Muscle of leg (tissue), 11 donors: ENCODE measurements around the gene OR8S1. TPM values are rescaled to one million over a fixed set of nuclear protein-coding genes. Genes with fewer than 3 reads are reported as not detected.
"Not testable (repeated sequence)": the region's sequence is repeated elsewhere in the genome, so short reads cannot be mapped to it uniquely, and the experiment has no call there.

ENCODE experiments used
- DNase-seq: peaks from one replicate; pipeline ENCODE4 v3.0.0; 2013
- H3K27ac ChIP-seq: one replicate; pipeline ENCODE4 v1.5.1; 2013; ENCODE audit warnings: mild to moderate bottlenecking, low read length, control low read depth
- H3K27me3 ChIP-seq: one replicate; pipeline ENCODE4 v1.6.1; 2013; ENCODE audit warnings: low read length; ENCODE audit not compliant: control insufficient read depth, insufficient read depth
- H3K36me3 ChIP-seq: one replicate; pipeline ENCODE4 v1.6.1; 2013; ENCODE audit warnings: low read length; ENCODE audit not compliant: control insufficient read depth, insufficient read depth
- H3K4me1 ChIP-seq: one replicate; pipeline ENCODE4 v1.6.1; 2013; ENCODE audit warnings: low read length; ENCODE audit not compliant: control insufficient read depth, insufficient read depth
- H3K4me3 ChIP-seq: one replicate; pipeline ENCODE4 v1.5.1; 2013; ENCODE audit warnings: low read length, control low read depth
- H3K9me3 ChIP-seq: replicated peaks from 2 replicates; pipeline ENCODE4 v1.6.1; 2013; ENCODE audit warnings: low read depth, low read length; ENCODE audit not compliant: control insufficient read depth
- WGBS: methylation state at CpG from one replicate; pipeline ENCODE4 v1.1.5; 2013; ENCODE audit warnings: missing lambda C conversion rate; ENCODE audit not compliant: insufficient coverage; 5-methylcytosine and 5-hydroxymethylcytosine counted together
- polyA plus RNA-seq, 8 donors: library from polyadenylated mRNA; unstranded; fragments of 120-200 nt; gene quantifications; one replicate each; pipeline versions ENCODE4 v1.2.1 to v1.2.3, GENCODE V29; 2013; ENCODE audit warnings: inconsistent platforms in 1 of 8, low replicate concordance in 1 of 8; ENCODE audit not compliant: insufficient read length in 8 of 8, insufficient read depth in 1 of 8
- total RNA-seq: library from RNA; stranded (reverse); fragments of 120-200 nt; gene quantifications from one replicate; pipeline ENCODE4 v1.2.4, GENCODE V29; 2013

Gene OR8S1
- total and polyA plus RNA-seq, 9 donors = not detected

- Histone ChIP-seq H3K4me1 (no peaks in the 10 kb centered on the region), H3K36me3 (no peaks in the 10 kb centered on the region), H3K9me3 (no peaks in the 10 kb centered on the region), H3K4me3 (no peak overlapping the region), H3K27me3 (no peaks in the 10 kb centered on the region), H3K27ac (no peak overlapping the region)
- DNase-seq = no peak
- no CpG with 5 or more reads among the region's 1 CpG for WGBS
These were observed 15.3 kb upstream of the OR8S1 start for GRCh38 chr12:48510111-48510510.

GRCh38 chr12:48512855-48513254 is 12.6 kb upstream of the OR8S1 start:
- no CpG with 5 or more reads among the region's 2 CpGs for WGBS
- H3K4me3 ChIP-seq = no peak overlapping the region
- DNase-seq = no peak

GRCh38 chr12:48514728-48515127 is 10.7 kb upstream of the OR8S1 start:
- no peaks in the 10 kb centered on the region for H3K4me1 ChIP-seq
- DNase-seq = no peak
- H3K36me3 ChIP-seq = no peaks in the 10 kb centered on the region
- H3K4me3 ChIP-seq = no peak overlapping the region
- H3K9me3 ChIP-seq = no peaks in the 10 kb centered on the region
- no peak overlapping the region for H3K27ac ChIP-seq
- no peaks in the 10 kb centered on the region for H3K27me3 ChIP-seq
- no CpG with 5 or more reads among the region's 1 CpG for WGBS

More at GRCh38 chr12:48512855-48513254, 12.6 kb upstream of the OR8S1 start:
- Histone ChIP-seq H3K9me3 (no peaks in the 10 kb centered on the region), H3K36me3 (no peaks in the 10 kb centered on the region), H3K27me3 (no peaks in the 10 kb centered on the region), H3K4me1 (no peaks in the 10 kb centered on the region), H3K27ac (no peak overlapping the region)

GRCh38 chr12:48520381-48520780 is 5.1 kb upstream of the OR8S1 start:
- WGBS = 78% methylated on average over 9 of the region's 24 CpGs
- H3K27me3 ChIP-seq, H3K9me3 ChIP-seq, H3K4me3 ChIP-seq, H3K4me1 ChIP-seq, DNase-seq, H3K36me3 ChIP-seq, H3K27ac ChIP-seq: not testable (repeated sequence)

GRCh38 chr12:48527891-48528670 is 2.6 kb downstream of the OR8S1 start:
- Histone ChIP-seq H3K36me3 (no peaks in the 10 kb centered on the region), H3K27me3 (no peaks in the 10 kb centered on the region), H3K9me3 (no peaks in the 10 kb centered on the region), H3K27ac (no peak overlapping the region), H3K4me1 (no peaks in the 10 kb centered on the region), H3K4me3 (no peak overlapping the region)
- no peak for DNase-seq
- 93% methylated on average over 40 of the region's 44 CpGs for WGBS

- no peak overlapping the region for H3K27ac ChIP-seq
- no peaks in the 10 kb centered on the region for H3K4me1 ChIP-seq
- no peaks in the 10 kb centered on the region for H3K36me3 ChIP-seq
- H3K4me3 ChIP-seq = no peak overlapping the region
- no peaks in the 10 kb centered on the region for H3K27me3 ChIP-seq
- no peak for DNase-seq
- peaks cover 3% of the 10 kb centered on the region for H3K9me3 ChIP-seq
These were observed 7.2 kb downstream of the OR8S1 start for GRCh38 chr12:48532601-48533000.

GRCh38 chr12:48536602-48537001 is 11.2 kb downstream of the OR8S1 start:
- no peak for DNase-seq
- no CpG with 5 or more reads among the region's 1 CpG for WGBS
- H3K27ac ChIP-seq = no peak overlapping the region
- H3K4me1 ChIP-seq = no peaks in the 10 kb centered on the region
- H3K36me3 ChIP-seq = no peaks in the 10 kb centered on the region
- H3K4me3 ChIP-seq = no peak overlapping the region
- H3K27me3 ChIP-seq = no peaks in the 10 kb centered on the region
- peaks cover 3% of the 10 kb centered on the region for H3K9me3 ChIP-seq

- Histone ChIP-seq H3K27me3 (no peaks in the 10 kb centered on the region), H3K36me3 (no peaks in the 10 kb centered on the region), H3K4me1 (no peaks in the 10 kb centered on the region), H3K4me3 (no peak overlapping the region), H3K9me3 (no peaks in the 10 kb centered on the region), H3K27ac (no peak overlapping the region)
- peak; percentile 3 for DNase-seq
- WGBS = 13% methylated on average over 1 of the region's 8 CpGs
These were observed 17.0 kb downstream of the OR8S1 start for GRCh38 chr12:48542300-48542928.

GRCh38 chr12:48545833-48546469 is 20.5 kb downstream of the OR8S1 start:
- no CpG with 5 or more reads among the region's 4 CpGs for WGBS
- no peak for DNase-seq
- H3K9me3 ChIP-seq = no peaks in the 10 kb centered on the region
- no peaks in the 10 kb centered on the region for H3K27me3 ChIP-seq
- no peaks in the 10 kb centered on the region for H3K4me1 ChIP-seq
- H3K4me3 ChIP-seq = no peak overlapping the region
- no peaks in the 10 kb centered on the region for H3K36me3 ChIP-seq
- H3K27ac ChIP-seq = no peak overlapping the region

GRCh38 chr12:48547012-48547411 is 21.6 kb downstream of the OR8S1 start:
- no CpG with 5 or more reads among the region's 3 CpGs for whole genome bisulfite sequencing
- H3K27me3 ChIP-seq, H3K27ac ChIP-seq, H3K9me3 ChIP-seq, DNase-seq, H3K4me1 ChIP-seq, H3K4me3 ChIP-seq, H3K36me3 ChIP-seq: not testable (repeated sequence)
